Glomerular visceral epithelial cell (primary cell): ENCODE data around the gene GLYATL1.

Experiments used
- DNase-seq: peaks from one replicate; pipeline ENCODE4 v3.0.0-alpha.2; 2016; ENCODE audit errors: extremely low spot score

Gene GLYATL1, protein sequence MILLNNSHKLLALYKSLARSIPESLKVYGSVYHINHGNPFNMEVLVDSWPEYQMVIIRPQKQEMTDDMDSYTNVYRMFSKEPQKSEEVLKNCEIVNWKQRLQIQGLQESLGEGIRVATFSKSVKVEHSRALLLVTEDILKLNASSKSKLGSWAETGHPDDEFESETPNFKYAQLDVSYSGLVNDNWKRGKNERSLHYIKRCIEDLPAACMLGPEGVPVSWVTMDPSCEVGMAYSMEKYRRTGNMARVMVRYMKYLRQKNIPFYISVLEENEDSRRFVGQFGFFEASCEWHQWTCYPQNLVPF

GRCh38 chr11:58939277-58939676 is at the start of gene GLYATL1:
GLYATL1 (plus strand) TSS chr11:58939488; CDS start chr11:58947088, 7,600 bp downstream.
- no peak for DNase-seq

- DNase-seq: no peak
These were observed 45.4 kb upstream of the GLYATL1 start for GRCh38 chr11:58893899-58894298.

- DNase-seq: no peak
These were observed 41.2 kb upstream of the GLYATL1 start for GRCh38 chr11:58898106-58898505.

DNA sequence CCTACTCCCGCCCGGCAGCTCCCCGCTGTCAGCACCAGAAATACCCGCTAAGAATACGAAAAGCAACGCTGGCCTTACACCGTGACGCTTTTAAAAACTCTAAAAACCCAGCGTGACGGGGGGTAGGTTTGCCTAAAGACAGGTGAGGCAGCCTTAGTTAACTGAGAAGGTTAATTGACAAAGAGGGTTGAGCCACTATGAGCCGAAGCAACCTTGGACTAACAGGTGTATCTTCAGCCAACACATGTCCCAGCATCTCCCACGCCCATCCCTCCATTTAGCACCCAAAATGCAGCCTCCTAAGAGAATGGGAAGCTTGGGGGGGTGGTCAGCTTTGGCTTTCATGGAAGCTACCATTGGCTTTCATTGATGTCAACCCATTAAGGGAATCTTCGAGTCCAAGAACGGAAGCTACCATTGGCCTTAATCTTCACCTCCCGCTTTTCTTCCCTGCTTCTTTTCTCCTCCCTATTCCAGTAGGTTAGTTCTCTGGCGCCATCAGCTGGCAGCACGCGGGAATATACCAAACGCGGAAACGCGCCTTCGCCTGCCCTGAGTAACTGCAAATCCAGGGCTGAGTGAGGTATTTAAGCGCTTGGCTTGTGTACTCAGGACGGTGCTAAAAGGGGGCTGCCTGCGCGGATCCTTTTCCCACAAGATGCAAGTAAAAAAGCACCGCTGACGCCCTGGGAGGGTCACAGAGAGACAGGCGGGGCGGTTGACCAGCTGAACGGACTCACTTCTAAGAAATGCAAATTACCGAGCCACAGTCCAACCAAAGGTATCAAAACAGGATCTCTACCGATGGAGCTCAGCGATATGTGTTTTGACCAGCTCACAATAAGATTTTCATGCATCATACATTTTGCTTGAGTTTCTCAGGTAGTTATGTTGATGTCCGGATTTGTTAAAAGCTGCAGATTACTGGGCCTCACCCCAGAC is 38.5 kb upstream of the GLYATL1 start:
- peak; percentile 80 for DNase-seq

- no peak for DNase-seq
These were observed 36.4 kb upstream of the GLYATL1 start for GRCh38 chr11:58902881-58903280.

DNA sequence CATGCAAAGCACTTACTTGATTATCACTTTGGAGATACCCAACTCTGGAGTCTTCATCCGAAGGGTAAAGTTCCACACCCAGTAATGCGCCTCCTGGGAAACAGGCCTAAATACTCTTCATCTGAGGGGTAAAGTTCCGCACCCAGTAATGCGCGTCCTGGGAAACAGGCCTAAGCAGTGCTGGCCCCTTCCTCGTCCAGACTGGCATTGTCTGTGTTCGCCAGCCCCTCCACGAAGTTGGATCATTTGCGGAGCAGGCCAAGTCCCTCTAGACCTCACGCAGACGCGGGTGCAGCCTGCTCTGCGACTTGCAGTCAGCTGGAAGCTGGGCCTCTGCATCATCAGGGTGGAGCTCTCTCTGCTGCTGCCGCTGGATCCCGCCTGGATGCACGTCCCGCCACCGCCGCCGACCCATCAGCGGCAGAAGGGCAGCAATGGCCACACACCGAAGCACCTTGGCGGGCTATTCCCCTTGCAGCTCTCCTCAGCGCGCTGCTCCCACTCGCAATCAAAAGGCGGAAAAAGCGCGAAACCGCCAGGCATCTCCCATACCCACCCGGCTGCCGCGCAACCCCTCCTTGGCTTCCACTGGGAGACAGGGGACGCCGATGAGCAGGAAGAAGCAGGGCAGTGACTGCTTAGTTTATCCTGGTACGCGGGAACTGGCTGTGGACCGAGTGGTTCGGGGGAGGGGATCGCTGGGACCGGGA is 34.1 kb upstream of the GLYATL1 start:
- DNase-seq: peak; percentile 69

- peak; percentile 91 for DNase-seq
These were observed 33.4 kb upstream of the GLYATL1 start for GRCh38 chr11:58905721-58906547.

DNA sequence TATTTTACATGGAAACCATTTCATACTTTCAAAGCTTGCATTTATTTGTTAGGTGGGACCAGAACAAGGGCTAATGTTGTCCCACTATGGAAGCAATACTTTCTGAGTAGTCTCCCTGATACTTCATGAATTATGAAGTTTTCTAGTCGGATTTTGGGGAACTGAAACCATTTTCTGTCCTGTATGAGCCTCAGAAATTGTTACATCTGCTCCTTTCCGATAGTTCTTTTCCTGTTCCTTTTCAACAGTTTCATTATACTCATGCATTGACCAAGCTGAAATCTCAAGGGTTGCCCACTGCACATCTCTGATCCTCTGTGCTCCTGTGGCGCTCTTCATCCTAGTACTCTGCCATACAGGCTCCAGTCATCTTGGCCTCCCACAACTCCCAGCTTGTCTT is 31.5 kb upstream of the GLYATL1 start:
- DNase-seq: no peak

DNA sequence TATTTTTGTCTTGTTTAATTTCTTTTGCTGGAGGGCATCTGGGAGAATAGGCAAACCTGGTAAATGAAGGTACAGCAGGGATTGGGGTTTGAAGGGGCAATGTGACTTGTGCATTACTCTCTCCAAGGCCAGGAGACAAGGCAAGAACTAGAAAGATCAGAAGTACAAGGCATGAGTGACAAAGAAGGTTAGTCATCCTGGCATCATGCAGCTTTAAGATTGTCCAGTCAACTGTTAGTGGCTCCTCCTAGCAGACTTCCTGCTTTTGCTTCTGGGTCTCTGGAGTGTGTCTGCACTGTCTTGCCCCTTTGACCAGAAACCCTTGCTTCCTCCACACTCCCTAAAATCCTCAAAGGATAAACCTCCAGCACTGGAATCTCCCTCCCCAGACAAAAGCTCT is 27.2 kb upstream of the GLYATL1 start:
- DNase-seq: peak; percentile 49

- DNase-seq: no peak
These were observed 25.6 kb upstream of the GLYATL1 start for GRCh38 chr11:58913685-58914084.

DNA sequence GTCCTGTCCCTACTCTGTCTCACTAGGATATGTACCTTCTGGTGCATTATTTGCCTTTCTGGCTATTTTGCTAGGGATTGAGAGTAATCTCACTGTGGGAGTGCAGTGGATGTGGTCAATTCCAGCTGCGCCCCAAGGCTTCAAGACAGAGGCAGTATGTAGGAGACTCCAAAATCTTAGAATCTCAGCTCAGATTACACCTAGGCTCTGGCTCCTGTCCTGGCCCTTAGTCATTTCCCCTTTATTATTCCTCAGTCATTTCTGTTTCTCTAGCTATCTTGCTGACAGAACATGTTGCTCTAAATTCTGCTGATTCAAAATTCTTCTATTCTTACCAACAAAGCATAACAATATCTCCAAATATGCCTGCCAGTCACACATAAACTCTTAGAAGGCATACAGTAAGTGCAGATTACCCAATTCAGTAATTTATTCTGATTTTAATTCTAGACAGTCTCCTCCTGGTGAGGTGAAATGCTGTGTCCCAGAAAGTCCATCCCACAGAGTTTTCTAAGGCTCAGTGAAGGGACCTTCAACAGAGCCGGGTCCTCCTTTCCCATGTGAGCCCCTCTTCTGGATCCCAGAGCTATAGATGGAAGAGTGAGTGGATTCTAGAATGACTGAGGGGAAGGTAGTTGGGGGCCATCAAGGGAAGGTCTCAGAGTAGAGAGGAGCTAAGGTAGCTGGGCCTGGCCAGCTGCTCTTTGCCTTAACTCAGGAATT is 24.3 kb upstream of the GLYATL1 start:
- DNase-seq: no peak

- DNase-seq: no peak
These were observed 22.7 kb upstream of the GLYATL1 start for GRCh38 chr11:58916637-58917036.

GRCh38 chr11:58917159-58917783 is 22.0 kb upstream of the GLYATL1 start:
- DNase-seq: no peak

- peak; percentile 26 for DNase-seq
These were observed 19.7 kb upstream of the GLYATL1 start for GRCh38 chr11:58919561-58919960.

GRCh38 chr11:58919980-58920379 is 19.3 kb upstream of the GLYATL1 start:
- peak; percentile 13 for DNase-seq

GRCh38 chr11:58921778-58922390 is 17.4 kb upstream of the GLYATL1 start:
- DNase-seq: no peak

DNA sequence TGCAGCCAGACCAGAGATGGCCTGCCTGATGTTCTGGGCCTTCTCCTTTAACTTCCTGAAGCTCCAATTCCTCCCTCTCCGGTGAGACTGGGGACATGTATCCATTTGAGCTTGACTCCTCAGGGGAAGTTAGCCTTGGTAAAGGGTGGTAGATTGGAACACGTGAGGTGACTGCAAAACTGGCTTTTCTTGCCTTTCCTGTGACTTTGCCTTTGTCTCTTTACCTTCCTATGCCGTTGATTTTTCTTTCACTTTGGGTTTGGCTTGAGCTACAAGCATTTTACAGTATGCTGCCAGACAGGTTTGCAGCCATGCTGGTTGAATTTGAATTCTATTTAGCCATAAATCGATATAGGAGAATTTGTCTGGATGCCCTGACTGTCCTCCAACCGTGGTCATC is 16.8 kb upstream of the GLYATL1 start:
- DNase-seq: no peak

DNA sequence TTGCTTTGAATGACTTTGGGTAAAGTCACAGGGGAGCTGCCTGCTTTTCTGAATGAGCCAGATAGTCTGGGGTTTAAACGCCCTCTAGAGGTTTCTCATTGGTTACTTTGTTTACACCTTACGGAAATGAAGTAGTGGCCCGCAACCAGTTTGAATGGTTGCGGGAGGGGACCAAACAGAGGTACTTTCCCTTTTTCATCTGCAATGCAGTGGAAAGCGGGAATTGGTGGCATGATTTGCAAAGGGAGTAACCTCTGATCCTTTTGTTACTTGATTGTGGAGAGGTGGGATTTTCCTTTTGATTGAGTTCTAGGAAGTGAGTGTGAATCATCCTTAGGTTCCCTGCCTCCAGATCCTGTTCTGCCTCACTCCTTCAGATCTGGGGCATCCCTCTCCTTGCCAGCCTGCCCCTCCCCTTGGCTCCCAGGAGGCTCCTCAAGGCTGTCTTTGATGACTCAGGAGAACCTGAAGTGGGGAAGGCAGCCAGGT is 15.9 kb upstream of the GLYATL1 start:
- peak; percentile 75 for DNase-seq

DNA sequence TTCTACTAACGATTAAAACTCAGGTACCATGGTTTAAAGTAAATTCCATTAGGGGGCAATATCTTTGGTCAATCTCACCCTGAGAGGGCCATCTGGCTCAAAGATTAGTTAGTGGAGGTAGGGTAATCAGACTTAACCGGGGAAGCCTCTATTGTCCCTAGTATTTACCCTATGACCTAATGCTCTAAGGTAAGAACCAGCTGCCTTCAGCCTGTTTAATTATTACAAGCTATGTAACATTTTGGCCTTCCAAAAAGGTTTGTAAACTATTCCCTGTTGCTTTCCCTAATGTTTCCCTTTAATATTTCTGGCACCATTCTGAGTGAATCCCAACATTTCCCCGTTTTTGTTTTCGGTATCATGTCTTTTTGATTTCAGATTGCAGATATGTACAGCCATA is 15.1 kb upstream of the GLYATL1 start:
- no peak for DNase-seq

- no peak for DNase-seq
These were observed 13.0 kb upstream of the GLYATL1 start for GRCh38 chr11:58926251-58926650.
